HG03060 (cell line): ENCODE measurements around the gene SETD6.

Source experiments
- ATAC-seq: cut with Tn5 transposase; IDR thresholded peaks from one replicate; pipeline ENCODE4 v1.9.1; 2021; ENCODE audit warnings: low read depth, moderate number of reproducible peaks; ENCODE audit not compliant: unreplicated experiment

Gene SETD6

DNA sequence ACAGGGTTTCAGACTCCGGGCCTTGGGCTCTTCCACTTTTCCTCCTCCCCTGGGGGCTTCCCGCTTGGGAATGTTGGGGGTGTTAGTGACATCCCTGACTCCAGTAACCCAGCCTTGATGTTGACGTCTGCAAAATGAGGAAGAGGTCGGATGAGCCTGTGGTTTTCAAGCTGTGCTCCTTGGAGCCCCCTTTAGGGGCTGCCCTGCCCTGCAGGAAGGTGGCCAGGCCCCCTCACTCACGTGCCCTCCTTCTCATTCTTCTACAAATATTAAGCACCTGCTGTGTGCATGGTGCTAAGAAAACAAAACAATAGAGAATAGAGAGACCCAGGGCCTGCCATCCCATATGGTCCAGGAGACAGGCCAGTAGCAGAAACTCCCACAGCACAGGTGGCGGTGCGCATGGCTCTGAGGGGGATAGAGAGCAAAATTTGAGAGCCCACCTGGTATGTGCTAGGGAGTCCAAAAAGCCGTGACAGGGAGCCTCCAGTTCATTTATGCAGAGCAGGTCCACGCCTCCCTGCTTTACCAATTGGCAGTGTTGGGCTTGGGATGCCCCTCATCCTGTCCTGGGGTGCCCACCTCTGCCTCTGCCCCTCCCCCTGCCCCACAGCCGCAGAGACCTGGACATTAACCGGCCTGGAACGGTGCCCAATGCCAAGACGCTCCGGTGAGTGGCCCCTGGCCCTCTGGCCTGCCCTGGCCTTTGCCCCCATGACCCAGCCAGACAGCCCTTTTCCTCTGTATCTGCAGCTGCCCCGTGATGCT, 7.9 kb upstream of the SETD6 start:
- no peak for ATAC-seq

- no peak for ATAC-seq
These were observed 7.2 kb upstream of the SETD6 start for GRCh38 chr16:58507963-58508670.

DNA sequence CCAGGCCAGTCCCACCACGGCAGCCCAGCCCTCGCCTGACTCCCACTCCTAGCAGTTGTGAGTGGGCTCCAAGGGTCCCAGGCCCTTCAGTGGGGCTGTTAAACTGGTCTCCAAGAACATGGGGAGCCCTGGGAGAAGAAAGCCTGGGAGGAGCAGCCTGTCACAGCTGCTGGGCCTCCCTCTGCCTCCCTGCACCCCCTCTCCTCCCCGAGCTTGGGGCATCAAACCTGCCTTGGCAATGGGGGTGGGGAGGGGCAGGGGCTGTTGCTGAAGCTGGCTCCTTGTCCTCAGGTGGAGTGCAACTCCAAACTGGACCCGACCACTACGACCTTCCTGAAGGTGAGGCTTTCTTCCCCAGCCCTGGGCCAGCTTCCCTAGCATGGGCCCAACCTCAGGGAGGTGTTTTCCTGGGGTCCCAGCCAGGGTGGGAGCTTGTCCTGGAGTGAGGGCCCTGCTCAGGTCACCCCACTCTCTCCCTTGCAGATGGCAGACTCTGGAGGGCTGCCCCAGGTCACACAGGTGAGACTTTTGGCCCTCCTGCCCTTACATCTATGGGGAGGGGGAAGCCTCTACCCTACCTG, 6.6 kb upstream of the SETD6 start:
- no peak for ATAC-seq

DNA sequence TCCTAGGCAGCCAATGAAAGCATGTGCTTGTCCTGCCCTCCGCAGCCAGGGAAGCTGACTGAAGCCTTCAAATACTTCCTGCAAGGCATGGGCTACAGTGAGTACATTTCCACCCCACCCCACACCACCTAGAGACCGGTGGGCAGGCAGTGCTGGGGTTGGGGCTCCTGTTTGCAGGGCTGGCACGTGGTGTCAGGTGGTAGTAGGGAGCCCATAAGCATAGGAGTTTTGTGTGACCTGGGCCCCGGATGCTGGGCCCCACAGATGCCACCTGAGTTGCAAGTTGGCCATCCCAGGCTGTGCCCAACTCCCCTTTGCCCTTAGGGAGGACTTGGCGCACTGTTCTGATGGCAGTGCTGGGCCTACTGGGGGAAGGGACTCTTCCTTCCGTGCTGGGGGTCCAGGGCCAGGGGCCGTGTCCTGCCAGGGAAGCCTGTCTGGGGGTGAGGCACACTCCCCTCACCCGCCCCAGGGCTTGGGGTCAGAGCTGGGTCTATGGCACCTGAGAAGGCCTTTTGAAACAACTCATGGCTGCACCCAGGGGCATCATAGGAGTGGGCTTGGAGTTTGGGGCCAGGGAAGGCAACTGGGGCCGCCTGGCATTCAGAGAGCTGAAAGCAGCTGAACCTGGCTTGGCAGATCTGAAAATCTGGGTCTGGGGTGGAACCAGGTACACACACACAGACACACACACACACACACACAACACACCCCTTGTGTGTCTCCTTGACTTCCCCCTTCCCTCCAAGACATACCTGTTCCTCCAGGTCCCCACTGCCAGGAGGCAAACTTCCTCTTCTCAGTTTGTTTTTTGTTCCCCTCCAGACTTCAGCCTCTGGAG, 5.8 kb upstream of the SETD6 start:
- ATAC-seq = no peak

DNA sequence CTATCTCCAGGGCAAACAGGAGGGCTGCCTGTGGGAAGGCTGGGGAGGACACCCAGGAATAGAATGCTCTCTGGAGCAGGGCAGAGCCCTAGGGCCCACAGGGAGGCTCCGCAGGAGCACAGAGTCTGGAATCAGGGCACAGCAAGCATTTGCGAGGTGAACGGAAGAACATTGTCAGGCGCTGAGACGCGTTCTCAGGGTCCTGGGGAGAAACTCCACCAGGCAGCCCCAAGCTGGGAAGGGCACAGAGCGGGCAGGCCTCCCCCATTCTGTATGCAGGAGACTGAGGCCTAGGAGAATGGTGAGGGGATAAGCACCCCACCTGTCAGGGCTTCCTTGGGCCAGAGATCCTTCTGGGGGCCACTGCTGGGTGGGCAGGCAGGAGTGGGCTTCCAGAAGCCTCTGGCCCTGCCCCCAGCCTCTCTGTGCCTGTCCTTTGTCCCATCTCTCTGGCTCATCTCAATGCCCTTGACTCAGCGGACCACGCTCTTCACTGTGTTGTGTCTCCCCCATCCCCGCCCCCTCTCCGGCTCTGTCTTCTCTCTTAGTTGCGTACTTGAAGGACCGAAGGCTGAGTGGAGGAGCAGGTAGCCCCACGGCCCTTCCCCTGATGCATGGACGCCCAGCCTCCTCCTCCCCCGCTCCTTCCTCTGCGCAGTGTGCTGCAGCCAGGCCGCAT, 5.1 kb upstream of the SETD6 start:
- no peak for ATAC-seq

- ATAC-seq = no peak
These were observed 4.3 kb upstream of the SETD6 start for GRCh38 chr16:58510776-58511628.

DNA sequence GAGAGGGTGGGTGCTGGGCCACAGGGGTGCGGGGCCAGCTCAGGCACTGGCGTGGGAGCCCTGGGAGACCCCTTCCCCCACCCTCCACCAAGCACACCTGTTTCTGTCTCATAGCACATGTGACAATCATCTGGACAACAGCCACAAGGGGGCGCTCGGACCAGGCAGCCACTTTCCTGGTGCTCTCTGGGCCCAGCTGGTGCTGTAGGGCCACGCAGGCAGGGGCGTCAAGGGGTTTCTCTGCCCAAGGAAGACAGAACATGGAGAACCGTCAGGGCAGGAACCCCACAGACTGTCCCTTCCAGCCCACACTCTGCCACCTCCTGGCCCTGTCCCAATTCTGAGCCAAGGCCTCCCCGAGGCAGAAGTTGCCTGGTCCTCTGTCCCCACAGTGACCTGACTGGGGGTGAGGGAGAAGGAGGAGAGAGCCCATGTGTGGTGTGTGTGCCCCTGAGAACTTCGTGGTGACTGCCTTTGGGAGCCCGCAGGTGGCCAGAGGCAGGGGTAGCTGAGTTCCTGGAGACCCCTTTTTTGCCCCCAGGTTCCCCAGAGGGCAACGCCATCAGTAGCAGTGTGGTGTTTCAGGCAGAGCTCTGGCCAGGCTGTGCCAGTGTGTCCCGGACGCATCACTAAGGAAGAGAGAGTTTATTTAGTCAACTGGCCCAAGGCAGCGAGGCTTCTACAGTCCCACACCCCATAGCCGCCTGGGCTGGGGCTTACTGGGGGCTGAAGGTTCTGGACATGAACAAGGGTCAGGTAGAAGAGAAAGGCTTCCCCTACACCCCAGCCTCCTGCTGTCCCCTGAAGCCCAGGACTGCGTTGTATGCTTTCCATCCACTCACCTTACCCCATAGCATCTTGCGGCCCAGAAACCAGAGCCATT, 3.1 kb upstream of the SETD6 start:
- peak; percentile 32 for ATAC-seq

- ATAC-seq = no peak
These were observed 1.4 kb upstream of the SETD6 start for GRCh38 chr16:58513874-58514273.

- ATAC-seq = no peak
These were observed 802 bp downstream of the SETD6 start for GRCh38 chr16:58515871-58516767.

GRCh38 chr16:58516768-58517107, 1.4 kb downstream of the SETD6 start:
- no peak for ATAC-seq

- peak; percentile 34 for ATAC-seq
These were observed 3.0 kb downstream of the SETD6 start for GRCh38 chr16:58518083-58518979.

DNA sequence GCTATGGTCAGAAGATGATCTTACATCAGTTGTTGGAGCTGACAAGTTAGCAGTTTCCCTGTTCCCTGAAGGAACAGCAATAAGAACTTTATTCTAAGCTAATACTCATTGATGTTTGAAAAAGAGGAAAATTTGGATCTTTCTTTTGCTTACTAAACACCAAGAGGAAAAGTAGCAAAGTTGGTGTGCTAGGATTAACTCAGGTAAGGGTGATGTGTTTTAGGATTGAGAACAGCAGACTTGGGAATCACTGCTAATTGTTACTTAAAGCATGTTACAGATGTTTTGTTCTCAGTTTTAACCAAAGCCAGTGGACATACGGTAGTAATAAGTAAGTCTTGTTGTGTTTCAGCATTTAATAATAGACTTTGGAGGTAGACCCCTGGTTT, 3.7 kb downstream of the SETD6 start:
- ATAC-seq = no peak

DNA sequence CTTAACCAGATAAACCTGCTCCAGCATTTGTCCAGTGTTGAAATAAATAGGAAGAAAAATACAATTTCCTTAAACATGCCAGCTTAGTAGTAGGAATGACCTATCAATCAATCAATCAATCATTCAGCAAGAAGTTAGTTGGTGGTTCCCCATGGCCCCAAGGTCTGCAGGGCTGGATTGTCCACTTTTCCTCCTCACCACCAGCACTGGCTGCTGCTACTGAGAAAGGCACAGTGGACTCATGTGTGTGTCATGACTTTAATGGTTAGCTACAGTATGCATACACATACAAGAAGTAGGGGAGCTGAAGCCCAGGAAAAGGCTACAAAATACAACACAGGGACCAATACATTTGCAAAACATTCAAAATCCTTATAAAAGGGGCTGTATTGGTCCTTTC, 4.4 kb downstream of the SETD6 start:
- ATAC-seq = no peak

GRCh38 chr16:58530179-58530578, 14.9 kb downstream of the SETD6 start:
- no peak for ATAC-seq

GRCh38 chr16:58532414-58532813, 17.1 kb downstream of the SETD6 start:
- no peak for ATAC-seq

DNA sequence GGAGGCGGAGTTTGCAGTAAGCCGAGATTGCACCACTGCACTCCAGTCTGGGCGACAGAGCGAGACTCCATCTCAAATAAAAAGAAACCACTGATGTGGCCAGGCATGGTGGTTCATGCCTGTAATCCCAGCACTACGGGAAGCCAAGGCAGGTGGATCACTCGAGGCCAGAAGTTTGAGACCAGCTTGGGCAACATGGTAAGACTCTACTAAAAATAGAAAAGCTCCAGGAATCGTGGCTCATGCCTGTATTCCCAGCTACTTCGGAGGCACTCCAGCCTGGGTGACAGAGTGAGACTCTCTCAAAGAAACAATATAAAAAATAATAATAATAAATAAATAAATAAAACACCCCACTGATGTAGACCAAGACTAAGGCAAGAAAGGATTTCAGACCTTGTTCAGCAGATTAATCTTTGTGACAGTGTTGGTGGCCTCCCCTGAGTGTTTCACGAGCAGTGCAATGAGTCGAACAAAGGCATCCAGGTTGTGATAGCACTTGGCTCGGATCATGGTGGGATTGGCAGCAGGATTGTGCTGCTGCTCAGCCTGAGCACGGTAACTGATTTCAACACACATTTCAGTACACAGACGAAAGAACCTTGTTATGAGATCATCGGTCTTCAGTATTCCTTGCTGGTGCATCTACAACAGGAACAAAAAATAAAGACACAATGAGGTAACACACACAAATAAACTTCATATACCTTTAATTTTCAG, 18.6 kb downstream of the SETD6 start:
- no peak for ATAC-seq
